Mammary epithelial cell (primary cell): ENCODE measurements around the gene ALDH8A1.

Experiments used
- CTCF ChIP-seq, 2 donors: IDR thresholded peaks in 1 of 2; conservative IDR thresholded peaks in 1 of 2; 2 replicates each; pipeline ENCODE4 v1.5.1; 2011 to 2012; ENCODE audit warnings: inconsistent platforms in 2 of 2, low read length in 2 of 2, mild to moderate bottlenecking in 2 of 2, control low read depth in 1 of 2, low read depth in 1 of 2; ENCODE audit not compliant: insufficient read depth in 1 of 2; ENCODE audit errors: extremely low read depth in 1 of 2
- EZH2 ChIP-seq: IDR thresholded peaks from 2 replicates; pipeline ENCODE4 v1.6.1; 2012; ENCODE audit warnings: low read length, inconsistent platforms, borderline replicate concordance

GRCh38 chr6:134921276-134921675 lies 28.6 kb downstream of the ALDH8A1 start:
- TF ChIP-seq CTCF (conservative IDR thresholded peaks at IDR 0.05 in 1 of 2, IDR thresholded peaks at IDR 0.05 in 1 of 2; ENCODE audit: extremely low read depth in 1 of 2, insufficient read depth in 1 of 2, low read depth in 1 of 2, low read length in 2 of 2) (no peak), EZH2 (no peak)
